ENCODE measurements around the gene GUCY1A1.
"Not testable (repeated sequence)": the region's sequence is repeated elsewhere in the genome, so short reads cannot be mapped to it uniquely, and the experiment has no call there.

Gene GUCY1A1

GRCh38 chr4:155666344-155667221 is at the start of gene GUCY1A1:
Gene GUCY1A1, plus strand, starts transcription at chr4:155666848. Its CDS starts 30,020 bp downstream, at chr4:155696868.
- in situ Hi-C loops (cut with HindIII; ENCODE audit: low sequenced_read_pairs) = no loop called here

- in situ Hi-C loops (cut with HindIII; ENCODE audit: low sequenced_read_pairs) = no loop called here
Observed at GRCh38 chr4:155617296-155617695, 49.4 kb upstream of the GUCY1A1 start.

GRCh38 chr4:155618183-155618838 is 48.3 kb upstream of the GUCY1A1 start:
- in situ Hi-C loops (cut with HindIII; ENCODE audit: low sequenced_read_pairs) = no loop called here

GRCh38 chr4:155620637-155621036 is 46.0 kb upstream of the GUCY1A1 start:
- in situ Hi-C loops (cut with HindIII; ENCODE audit: low sequenced_read_pairs) = no loop called here

GRCh38 chr4:155624478-155624877 is 42.2 kb upstream of the GUCY1A1 start:
- in situ Hi-C loops (cut with HindIII; ENCODE audit: low sequenced_read_pairs) = no loop called here

GRCh38 chr4:155626561-155626960 is 40.1 kb upstream of the GUCY1A1 start:
- in situ Hi-C loops (cut with HindIII; ENCODE audit: low sequenced_read_pairs) = no loop called here

GRCh38 chr4:155629183-155629825 is 37.3 kb upstream of the GUCY1A1 start:
- in situ Hi-C loops (cut with HindIII; ENCODE audit: low sequenced_read_pairs) = no loop called here

- in situ Hi-C loops (cut with HindIII; ENCODE audit: low sequenced_read_pairs) = no loop called here
Observed at GRCh38 chr4:155629956-155630355, 36.7 kb upstream of the GUCY1A1 start.

GRCh38 chr4:155632310-155632840 is 34.3 kb upstream of the GUCY1A1 start:
- in situ Hi-C loops (cut with HindIII; ENCODE audit: low sequenced_read_pairs) = no loop called here

- in situ Hi-C loops (cut with HindIII; ENCODE audit: low sequenced_read_pairs) = no loop called here
Observed at GRCh38 chr4:155638195-155638965, 28.3 kb upstream of the GUCY1A1 start.

- in situ Hi-C loops (cut with HindIII; ENCODE audit: low sequenced_read_pairs) = no loop called here
Observed at GRCh38 chr4:155639704-155640523, 26.7 kb upstream of the GUCY1A1 start.

GRCh38 chr4:155640751-155641150 is 25.9 kb upstream of the GUCY1A1 start:
- in situ Hi-C loops (cut with HindIII; ENCODE audit: low sequenced_read_pairs) = no loop called here

- in situ Hi-C loops (cut with HindIII; ENCODE audit: low sequenced_read_pairs) = no loop called here
Observed at GRCh38 chr4:155643087-155643486, 23.6 kb upstream of the GUCY1A1 start.

GRCh38 chr4:155646001-155646400 is 20.6 kb upstream of the GUCY1A1 start:
- in situ Hi-C loops (cut with HindIII; ENCODE audit: low sequenced_read_pairs) = no loop called here

GRCh38 chr4:155650785-155651184 is 15.9 kb upstream of the GUCY1A1 start:
- in situ Hi-C loops (cut with HindIII; ENCODE audit: low sequenced_read_pairs) = not testable (repeated sequence)

- in situ Hi-C loops (cut with HindIII; ENCODE audit: low sequenced_read_pairs) = no loop called here
Observed at GRCh38 chr4:155653052-155653451, 13.6 kb upstream of the GUCY1A1 start.

- in situ Hi-C loops (cut with HindIII; ENCODE audit: low sequenced_read_pairs) = no loop called here
Observed at GRCh38 chr4:155656025-155656424, 10.6 kb upstream of the GUCY1A1 start.

GRCh38 chr4:155657169-155657568 is 9.5 kb upstream of the GUCY1A1 start:
- in situ Hi-C loops (cut with HindIII; ENCODE audit: low sequenced_read_pairs) = no loop called here

- in situ Hi-C loops (cut with HindIII; ENCODE audit: low sequenced_read_pairs) = no loop called here
Observed at GRCh38 chr4:155657985-155658680, 8.5 kb upstream of the GUCY1A1 start.

Data from endothelial cell of hepatic sinusoid (primary cell).